HPDE6-E6E7 (cell line): ENCODE measurements around the gene FAM3D.
"Not testable (repeated sequence)": the region's sequence is repeated elsewhere in the genome, so short reads cannot be mapped to it uniquely, and the experiment has no call there.

Source experiments
- DNase-seq: peaks from one replicate; pipeline ENCODE4 v3.0.0; 2011; ENCODE audit warnings: missing footprints; ENCODE audit errors: extremely low spot score

The FAM3D gene

GRCh38 chr3:58683466-58683865 lies 16.9 kb upstream of the FAM3D start:
- no peak for DNase-seq

- DNase-seq, result no peak
Measured at GRCh38 chr3:58683001-58683458, 16.5 kb upstream of the FAM3D start.

GRCh38 chr3:58681863-58682262 lies 15.3 kb upstream of the FAM3D start:
- DNase-seq, result no peak

- no peak for DNase-seq
Measured at GRCh38 chr3:58680879-58681525, 14.4 kb upstream of the FAM3D start.

- DNase-seq, result no peak
Measured at GRCh38 chr3:58679974-58680666, 13.5 kb upstream of the FAM3D start.

- DNase-seq, result no peak
Measured at GRCh38 chr3:58679446-58679845, 12.9 kb upstream of the FAM3D start.

GRCh38 chr3:58678177-58678970 lies 11.8 kb upstream of the FAM3D start:
- DNase-seq, result not testable (repeated sequence)

- no peak for DNase-seq
Measured at GRCh38 chr3:58672880-58673279, 6.3 kb upstream of the FAM3D start.

- no peak for DNase-seq
Measured at GRCh38 chr3:58672451-58672850, 5.9 kb upstream of the FAM3D start.

- DNase-seq, result no peak
Measured at GRCh38 chr3:58670506-58671135, 4.0 kb upstream of the FAM3D start.

GRCh38 chr3:58668247-58668646 lies 1.7 kb upstream of the FAM3D start:
- DNase-seq, result no peak

GRCh38 chr3:58667704-58668103 lies 1.1 kb upstream of the FAM3D start:
- DNase-seq, result no peak

- DNase-seq, result no peak
Measured at GRCh38 chr3:58667229-58667628, 655 bp upstream of the FAM3D start.

- DNase-seq, result no peak
Measured at GRCh38 chr3:58665405-58665804, 1.2 kb downstream of the FAM3D start.

- DNase-seq, result no peak
Measured at GRCh38 chr3:58664611-58665010, 2.0 kb downstream of the FAM3D start.

- DNase-seq, result no peak
Measured at GRCh38 chr3:58661836-58662420, 4.6 kb downstream of the FAM3D start.

GRCh38 chr3:58660998-58661397 lies 5.6 kb downstream of the FAM3D start:
- DNase-seq, result no peak

GRCh38 chr3:58659051-58659675 lies 7.4 kb downstream of the FAM3D start:
- DNase-seq, result no peak

GRCh38 chr3:58658508-58658907 lies 8.1 kb downstream of the FAM3D start:
- DNase-seq, result no peak

GRCh38 chr3:58657571-58658141 lies 8.9 kb downstream of the FAM3D start:
- no peak for DNase-seq

GRCh38 chr3:58657036-58657520 lies 9.5 kb downstream of the FAM3D start:
- no peak for DNase-seq
